Measurements from ENCODE around the gene IGFBPL1. TPM values are rescaled to one million over a fixed set of nuclear protein-coding genes. Genes with fewer than 3 reads are reported as not detected.
A peak's percentile ranks its signal among the peaks of the same experiment; 100 is the strongest.

Gene IGFBPL1
- total and polyA plus RNA-seq, 2 donors = 0.55 to 6.0 TPM

- Histone ChIP-seq H3K36me3 (ENCODE audit: control insufficient read depth in 2 of 2, insufficient read depth in 2 of 2, low read length in 1 of 2) (no peaks in the 10 kb centered on the region), H3K27ac (ENCODE audit: low read depth in 1 of 2, low read length in 1 of 2) (peak within 1 kb of the TSS; percentile 61 to 64), H3K4me1 (ENCODE audit: control insufficient read depth in 2 of 2, insufficient read depth in 2 of 2, low read length in 2 of 2) (peaks cover 4% of the 10 kb centered on the region in 2 donors), H3K4me3 (ENCODE audit: low read length in 2 of 2) (peak within 1 kb of the TSS; percentile 49 to 55), H3K27me3 (ENCODE audit: control insufficient read depth in 2 of 2, insufficient read depth in 1 of 2, low read length in 1 of 2) (peaks cover 0 to 31% of the 10 kb centered on the region in 2 donors), H3K9me3 (ENCODE audit: control insufficient read depth in 2 of 2, insufficient read depth in 1 of 2, low read length in 1 of 2) (no peaks in the 10 kb centered on the region)
- peak in 7 of 9 donors; percentile 4 to 57 (median 26) for DNase-seq (ENCODE audit: low read depth in 6 of 9, low spot score in 9 of 9)
- WGBS = 1% methylated on average over 58 of the region's 58 CpGs
These were observed 31.8 kb downstream of the IGFBPL1 start, which contains the start of gene ALDH1B1 for GRCh38 chr9:38392235-38393127. ALDH1B1 (plus strand) TSS chr9:38392702; CDS start chr9:38395749, 3,047 bp downstream.

GRCh38 chr9:38391278-38392118, 32.8 kb downstream of the IGFBPL1 start:
- no peaks in the 10 kb centered on the region for H3K9me3 ChIP-seq (ENCODE audit: control insufficient read depth in 2 of 2, insufficient read depth in 1 of 2, low read length in 1 of 2)
- H3K27me3 ChIP-seq (ENCODE audit: control insufficient read depth in 2 of 2, insufficient read depth in 1 of 2, low read length in 1 of 2) = peaks cover 0 to 31% of the 10 kb centered on the region in 2 donors
- H3K4me3 ChIP-seq (ENCODE audit: low read length in 2 of 2) = no peak overlapping the region
- no peaks in the 10 kb centered on the region for H3K36me3 ChIP-seq (ENCODE audit: control insufficient read depth in 2 of 2, insufficient read depth in 2 of 2, low read length in 1 of 2)
- H3K4me1 ChIP-seq (ENCODE audit: control insufficient read depth in 2 of 2, insufficient read depth in 2 of 2, low read length in 2 of 2) = peaks cover 4% of the 10 kb centered on the region in 2 donors
- no peak overlapping the region for H3K27ac ChIP-seq (ENCODE audit: low read depth in 1 of 2, low read length in 1 of 2)
- WGBS = 96% methylated on average over 18 of the region's 18 CpGs
- no peak for DNase-seq (ENCODE audit: low read depth in 6 of 9, low spot score in 9 of 9)

GRCh38 chr9:38390851-38391250, 33.4 kb downstream of the IGFBPL1 start:
- no peak overlapping the region for H3K27ac ChIP-seq (ENCODE audit: low read depth in 1 of 2, low read length in 1 of 2)
- WGBS = 78% methylated on average over 5 of the region's 5 CpGs
- no peaks in the 10 kb centered on the region for H3K36me3 ChIP-seq (ENCODE audit: control insufficient read depth in 2 of 2, insufficient read depth in 2 of 2, low read length in 1 of 2)
- H3K9me3 ChIP-seq (ENCODE audit: control insufficient read depth in 2 of 2, insufficient read depth in 1 of 2, low read length in 1 of 2) = no peaks in the 10 kb centered on the region
- H3K4me1 ChIP-seq (ENCODE audit: control insufficient read depth in 2 of 2, insufficient read depth in 2 of 2, low read length in 2 of 2) = peaks cover 4% of the 10 kb centered on the region in 2 donors
- DNase-seq (ENCODE audit: low read depth in 6 of 9, low spot score in 9 of 9) = no peak
- H3K4me3 ChIP-seq (ENCODE audit: low read length in 2 of 2) = no peak overlapping the region
- H3K27me3 ChIP-seq (ENCODE audit: control insufficient read depth in 2 of 2, insufficient read depth in 1 of 2, low read length in 1 of 2) = peaks cover 0 to 31% of the 10 kb centered on the region in 2 donors

- no peak for DNase-seq (ENCODE audit: low read depth in 6 of 9, low spot score in 9 of 9)
- Histone ChIP-seq H3K4me1 (ENCODE audit: control insufficient read depth in 2 of 2, insufficient read depth in 2 of 2, low read length in 2 of 2) (peaks cover 4% of the 10 kb centered on the region in 2 donors), H3K9me3 (ENCODE audit: control insufficient read depth in 2 of 2, insufficient read depth in 1 of 2, low read length in 1 of 2) (peaks cover 0 to under 1% of the 10 kb centered on the region in 2 donors), H3K36me3 (ENCODE audit: control insufficient read depth in 2 of 2, insufficient read depth in 2 of 2, low read length in 1 of 2) (no peaks in the 10 kb centered on the region), H3K4me3 (ENCODE audit: low read length in 2 of 2) (no peak overlapping the region), H3K27me3 (ENCODE audit: control insufficient read depth in 2 of 2, insufficient read depth in 1 of 2, low read length in 1 of 2) (peaks cover 0 to 31% of the 10 kb centered on the region in 2 donors), H3K27ac (ENCODE audit: low read depth in 1 of 2, low read length in 1 of 2) (no peak overlapping the region)
- 78% methylated on average over 1 of the region's 1 CpG for WGBS
These were observed 33.8 kb downstream of the IGFBPL1 start for GRCh38 chr9:38390442-38390841.

GRCh38 chr9:38389313-38389712, 34.9 kb downstream of the IGFBPL1 start:
- Histone ChIP-seq H3K27ac (ENCODE audit: low read depth in 1 of 2, low read length in 1 of 2) (no peak overlapping the region), H3K27me3 (ENCODE audit: control insufficient read depth in 2 of 2, insufficient read depth in 1 of 2, low read length in 1 of 2) (peaks cover 0 to 31% of the 10 kb centered on the region in 2 donors), H3K9me3 (ENCODE audit: control insufficient read depth in 2 of 2, insufficient read depth in 1 of 2, low read length in 1 of 2) (peaks cover 0 to 10% of the 10 kb centered on the region in 2 donors), H3K36me3 (ENCODE audit: control insufficient read depth in 2 of 2, insufficient read depth in 2 of 2, low read length in 1 of 2) (no peaks in the 10 kb centered on the region), H3K4me3 (ENCODE audit: low read length in 2 of 2) (no peak overlapping the region), H3K4me1 (ENCODE audit: control insufficient read depth in 2 of 2, insufficient read depth in 2 of 2, low read length in 2 of 2) (peaks cover 4% of the 10 kb centered on the region in 2 donors)
- DNase-seq (ENCODE audit: low read depth in 6 of 9, low spot score in 9 of 9) = no peak
- 93% methylated on average over 4 of the region's 4 CpGs for WGBS

- Histone ChIP-seq H3K27me3 (ENCODE audit: control insufficient read depth in 2 of 2, insufficient read depth in 1 of 2, low read length in 1 of 2) (peaks cover 0 to 30% of the 10 kb centered on the region in 2 donors), H3K4me1 (ENCODE audit: control insufficient read depth in 2 of 2, insufficient read depth in 2 of 2, low read length in 2 of 2) (peaks cover 4% of the 10 kb centered on the region in 2 donors), H3K4me3 (ENCODE audit: low read length in 2 of 2) (no peak overlapping the region), H3K36me3 (ENCODE audit: control insufficient read depth in 2 of 2, insufficient read depth in 2 of 2, low read length in 1 of 2) (no peaks in the 10 kb centered on the region), H3K9me3 (ENCODE audit: control insufficient read depth in 2 of 2, insufficient read depth in 1 of 2, low read length in 1 of 2) (peaks cover 0 to 10% of the 10 kb centered on the region in 2 donors), H3K27ac (ENCODE audit: low read depth in 1 of 2, low read length in 1 of 2) (no peak overlapping the region)
- DNase-seq (ENCODE audit: low read depth in 6 of 9, low spot score in 9 of 9) = no peak
- 86% methylated on average over 7 of the region's 7 CpGs for WGBS
These were observed 35.7 kb downstream of the IGFBPL1 start for GRCh38 chr9:38388283-38389223.

GRCh38 chr9:38387751-38388150, 36.5 kb downstream of the IGFBPL1 start:
- Histone ChIP-seq H3K27me3 (ENCODE audit: control insufficient read depth in 2 of 2, insufficient read depth in 1 of 2, low read length in 1 of 2) (peaks cover 0 to 22% of the 10 kb centered on the region in 2 donors), H3K36me3 (ENCODE audit: control insufficient read depth in 2 of 2, insufficient read depth in 2 of 2, low read length in 1 of 2) (no peaks in the 10 kb centered on the region), H3K4me1 (ENCODE audit: control insufficient read depth in 2 of 2, insufficient read depth in 2 of 2, low read length in 2 of 2) (peaks cover under 1 to 2% of the 10 kb centered on the region in 2 donors), H3K9me3 (ENCODE audit: control insufficient read depth in 2 of 2, insufficient read depth in 1 of 2, low read length in 1 of 2) (peaks cover 0 to 10% of the 10 kb centered on the region in 2 donors), H3K27ac (ENCODE audit: low read depth in 1 of 2, low read length in 1 of 2) (no peak overlapping the region), H3K4me3 (ENCODE audit: low read length in 2 of 2) (no peak overlapping the region)
- 96% methylated on average over 4 of the region's 4 CpGs for WGBS
- no peak for DNase-seq (ENCODE audit: low read depth in 6 of 9, low spot score in 9 of 9)

GRCh38 chr9:38387066-38387465, 37.2 kb downstream of the IGFBPL1 start:
- Histone ChIP-seq H3K36me3 (ENCODE audit: control insufficient read depth in 2 of 2, insufficient read depth in 2 of 2, low read length in 1 of 2) (no peaks in the 10 kb centered on the region), H3K27ac (ENCODE audit: low read depth in 1 of 2, low read length in 1 of 2) (no peak overlapping the region), H3K27me3 (ENCODE audit: control insufficient read depth in 2 of 2, insufficient read depth in 1 of 2, low read length in 1 of 2) (peaks cover 0 to 15% of the 10 kb centered on the region in 2 donors), H3K4me3 (ENCODE audit: low read length in 2 of 2) (no peak overlapping the region), H3K4me1 (ENCODE audit: control insufficient read depth in 2 of 2, insufficient read depth in 2 of 2, low read length in 2 of 2) (no peaks in the 10 kb centered on the region), H3K9me3 (ENCODE audit: control insufficient read depth in 2 of 2, insufficient read depth in 1 of 2, low read length in 1 of 2) (peaks cover 0 to 10% of the 10 kb centered on the region in 2 donors)
- DNase-seq (ENCODE audit: low read depth in 6 of 9, low spot score in 9 of 9) = no peak
- 41% methylated on average over 1 of the region's 1 CpG for WGBS

Measured in thymus (tissue), 11 donors.